Upper lobe of left lung (tissue), 4 donors: ENCODE results near the gene TMED4.

Source experiments
- CTCF ChIP-seq, 6 experiments: fragments of 450-650 bp in 4 of 6; fragments of 200-600 bp in 2 of 6; sonication (generic) in 2 of 6; IDR thresholded peaks; one replicate each; pipeline ENCODE4 v1.5.1; 2016 to 2019; ENCODE audit warnings: antibody characterized with exemption in 6 of 6
- EP300 ChIP-seq, 4 donors: sonication (generic); formaldehyde crosslinking; IDR thresholded peaks; one replicate each; pipeline ENCODE4 v1.5.1; 2017; ENCODE audit warnings: antibody characterized with exemption in 4 of 4, control low read depth in 2 of 4
- POLR2A ChIP-seq, 4 donors: fragments of 450-650 bp; IDR thresholded peaks; one replicate each; pipeline ENCODE4 v1.5.1; 2016 to 2017; ENCODE audit warnings: antibody characterized with exemption in 4 of 4, mild to moderate bottlenecking in 2 of 4
- POLR2AphosphoS5 ChIP-seq, 2 donors: sonication (generic); formaldehyde crosslinking; IDR thresholded peaks; one replicate each; pipeline ENCODE4 v1.5.1; 2017; ENCODE audit warnings: antibody characterized with exemption in 2 of 2

- no peak for TF ChIP-seq CTCF (IDR thresholded peaks at IDR 0.05)
- TF ChIP-seq POLR2A (IDR thresholded peaks at IDR 0.05): no peak
- TF ChIP-seq EP300 (IDR thresholded peaks at IDR 0.05): no peak
- no peak for TF ChIP-seq POLR2AphosphoS5 (IDR thresholded peaks at IDR 0.05)
Observed at GRCh38 chr7:44561481-44561880, 20.6 kb downstream of the TMED4 start.
